ENCODE data around the gene HEXD.

The HEXD gene

GRCh38 chr17:82461827-82462524, 43.8 kb downstream of the HEXD start:
- DNase-seq = peak; percentile 27

DNA sequence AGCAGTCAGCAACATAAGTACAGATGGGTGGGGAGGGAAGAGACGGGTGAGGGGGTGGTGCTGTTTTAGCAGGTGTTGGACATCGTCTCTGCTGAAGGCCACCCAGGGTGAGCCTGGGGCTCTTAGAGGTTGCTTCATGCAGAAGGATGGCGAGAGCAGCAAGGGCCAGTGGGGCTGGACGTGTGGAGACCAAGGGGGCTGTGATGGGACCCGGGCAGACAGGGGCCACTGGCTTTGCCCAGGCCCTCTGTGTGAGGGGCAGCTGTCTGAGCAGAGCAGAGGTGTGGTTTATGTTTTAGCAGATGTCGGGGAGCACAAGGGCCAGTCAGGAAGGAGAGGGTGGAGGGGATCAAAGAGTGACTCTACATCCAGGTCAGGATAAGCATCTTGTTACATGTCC, 45.2 kb downstream of the HEXD start:
- DNase-seq = no peak

DNA sequence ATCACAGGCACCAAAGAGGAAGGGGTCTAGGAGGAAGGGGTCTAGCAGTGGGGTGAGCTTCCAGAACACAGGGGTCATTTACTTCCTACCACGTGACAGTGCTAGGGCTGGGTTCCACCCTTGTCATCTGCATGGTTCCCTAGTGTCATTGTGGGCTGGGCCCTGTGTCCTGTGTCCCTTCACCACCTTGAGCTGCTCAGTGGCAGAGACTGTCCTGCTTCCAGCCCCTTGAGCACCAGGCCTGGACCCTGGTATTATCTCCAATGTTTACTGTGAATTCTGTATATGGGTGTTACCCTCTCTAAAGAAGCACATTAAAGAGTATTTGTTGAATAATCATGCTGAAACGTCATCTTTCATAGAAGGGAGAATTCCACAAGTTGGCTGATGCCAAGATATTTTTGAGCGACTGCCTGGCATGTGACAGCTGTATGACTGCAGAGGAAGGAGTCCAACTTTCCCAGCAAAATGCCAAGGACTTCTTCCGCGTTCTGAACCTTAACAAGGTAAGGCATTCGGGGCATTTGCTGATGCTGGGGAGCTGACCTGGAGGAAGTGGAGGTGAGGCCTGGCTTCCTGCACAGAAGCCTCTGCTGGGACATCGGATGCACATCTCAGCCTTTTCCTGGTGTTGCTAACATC, 45.9 kb downstream of the HEXD start:
- DNase-seq = no peak

GRCh38 chr17:82464567-82464929, 46.4 kb downstream of the HEXD start:
- DNase-seq = no peak

- no peak for DNase-seq
Measured at GRCh38 chr17:82465023-82465603, 47.0 kb downstream of the HEXD start.

DNA sequence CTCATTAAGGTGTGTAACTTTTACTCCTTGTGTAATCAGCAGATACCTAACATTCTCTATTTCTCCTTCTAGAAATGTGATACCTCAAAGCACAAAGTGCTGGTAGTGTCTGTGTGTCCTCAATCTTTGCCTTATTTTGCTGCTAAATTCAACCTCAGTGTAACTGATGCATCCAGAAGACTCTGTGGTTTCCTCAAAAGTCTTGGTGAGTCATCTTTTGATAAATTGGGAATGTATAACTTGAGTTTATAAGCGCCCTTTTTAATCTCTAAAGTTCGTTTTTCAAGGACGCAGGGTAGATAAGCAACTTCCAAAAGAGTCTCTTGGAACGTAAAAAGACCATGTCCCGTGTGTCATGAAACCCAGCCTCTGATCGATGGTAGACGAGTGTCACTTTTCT, 50.5 kb downstream of the HEXD start:
- DNase-seq = no peak

GRCh38 chr17:82470065-82470464, 51.9 kb downstream of the HEXD start:
- no peak for DNase-seq

DNA sequence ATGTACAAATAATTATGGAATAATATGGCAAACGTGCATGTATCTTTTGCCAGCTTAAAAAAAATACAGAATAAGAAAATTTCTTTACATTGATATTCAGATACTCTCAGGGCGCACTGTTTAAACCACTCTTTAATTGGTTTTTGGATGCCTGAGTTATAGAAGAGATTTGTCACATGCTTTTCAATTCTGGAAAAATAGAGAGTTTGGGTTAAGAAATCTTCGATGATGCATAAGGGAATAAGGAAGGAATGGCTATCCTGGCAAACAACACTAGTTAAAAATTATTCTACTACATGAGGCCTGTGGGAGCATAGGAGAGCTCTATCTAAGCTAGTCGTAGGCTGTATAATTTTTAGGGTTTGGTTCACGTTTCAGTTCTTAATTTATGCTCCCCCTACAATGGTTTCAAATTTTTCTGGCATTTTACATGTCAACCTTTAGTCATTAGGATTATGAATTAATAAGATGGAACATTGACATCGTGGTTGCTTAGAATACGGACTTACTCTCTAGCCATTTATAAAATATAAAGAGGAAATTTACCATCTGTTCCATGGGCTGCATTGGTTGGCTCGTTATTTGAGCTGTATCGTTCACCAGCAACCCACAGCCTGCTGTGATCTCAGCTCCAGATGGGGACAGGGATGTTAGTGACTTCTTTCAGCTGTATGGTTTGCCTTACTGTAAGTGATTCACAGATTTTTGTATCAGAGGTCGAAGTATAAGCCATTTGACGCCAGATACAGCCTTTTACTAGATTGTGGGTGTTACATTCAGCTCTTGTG, 56.3 kb downstream of the HEXD start:
- DNase-seq = no peak

GRCh38 chr17:82475458-82475857, 57.3 kb downstream of the HEXD start:
- no peak for DNase-seq

- DNase-seq = no peak
Measured at GRCh38 chr17:82477934-82478333, 59.8 kb downstream of the HEXD start.

- no peak for DNase-seq
Measured at GRCh38 chr17:82479602-82480001, 61.5 kb downstream of the HEXD start.

GRCh38 chr17:82480318-82480717, 62.2 kb downstream of the HEXD start:
- no peak for DNase-seq

GRCh38 chr17:82483204-82483660, 65.1 kb downstream of the HEXD start:
- no peak for DNase-seq

DNA sequence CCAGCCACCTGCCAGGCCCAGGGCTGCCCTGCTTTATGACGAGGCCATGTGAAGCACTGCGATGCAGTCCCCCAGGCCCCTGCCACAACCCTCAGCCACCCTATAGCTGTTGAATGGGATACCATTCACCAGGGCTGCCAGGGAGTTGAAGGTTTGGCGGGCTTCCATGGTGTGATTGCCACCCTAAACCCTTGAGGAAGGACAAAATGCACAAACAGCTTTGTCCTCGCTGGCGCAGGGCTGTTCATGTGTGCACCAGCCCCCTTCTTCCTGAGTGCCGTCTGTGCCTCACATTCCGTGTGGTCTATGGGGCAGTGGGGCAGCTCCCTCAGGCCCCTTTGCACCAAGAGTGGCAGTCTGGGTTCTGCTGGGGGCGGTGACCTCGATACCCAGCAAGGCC, 65.7 kb downstream of the HEXD start:
- no peak for DNase-seq

- no peak for DNase-seq
Measured at GRCh38 chr17:82486231-82487094, 68.3 kb downstream of the HEXD start.

DNA sequence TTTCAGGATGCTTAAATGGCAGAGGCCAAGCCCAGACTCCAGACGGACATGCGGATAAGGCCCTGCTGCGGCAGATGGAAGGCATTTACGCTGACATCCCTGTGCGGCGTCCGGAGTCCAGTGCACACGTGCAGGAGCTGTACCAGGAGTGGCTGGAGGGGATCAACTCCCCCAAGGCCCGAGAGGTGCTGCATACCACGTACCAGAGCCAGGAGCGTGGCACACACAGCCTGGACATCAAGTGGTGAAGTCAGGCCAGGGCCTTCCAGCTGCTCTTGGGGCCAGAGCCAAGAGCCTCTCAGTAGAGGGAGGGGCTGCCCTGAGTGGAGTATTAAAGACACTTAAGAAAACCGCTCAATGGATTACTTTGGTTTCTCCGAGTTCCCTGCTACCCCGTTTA, 69.8 kb downstream of the HEXD start:
- DNase-seq = no peak

DNA sequence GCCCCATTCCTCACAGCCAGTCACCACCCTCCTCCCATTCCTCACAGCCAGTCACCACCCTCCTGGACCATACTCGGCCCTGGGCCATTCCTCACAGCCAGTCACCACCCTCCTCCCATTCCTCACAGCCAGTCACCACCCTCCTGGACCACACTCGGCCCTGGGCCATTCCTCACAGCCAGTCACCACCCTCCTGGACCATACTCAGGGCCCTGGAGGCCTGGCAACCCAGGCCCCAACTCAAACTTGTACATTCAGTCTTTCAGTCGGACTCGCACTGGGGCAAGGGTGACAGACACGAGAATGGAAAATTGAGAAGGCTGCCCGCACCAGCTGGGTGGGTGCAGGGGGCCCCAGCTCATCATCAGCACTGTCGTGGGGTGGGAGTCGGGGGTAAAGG, 71.0 kb downstream of the HEXD start:
- DNase-seq = no peak

DNA sequence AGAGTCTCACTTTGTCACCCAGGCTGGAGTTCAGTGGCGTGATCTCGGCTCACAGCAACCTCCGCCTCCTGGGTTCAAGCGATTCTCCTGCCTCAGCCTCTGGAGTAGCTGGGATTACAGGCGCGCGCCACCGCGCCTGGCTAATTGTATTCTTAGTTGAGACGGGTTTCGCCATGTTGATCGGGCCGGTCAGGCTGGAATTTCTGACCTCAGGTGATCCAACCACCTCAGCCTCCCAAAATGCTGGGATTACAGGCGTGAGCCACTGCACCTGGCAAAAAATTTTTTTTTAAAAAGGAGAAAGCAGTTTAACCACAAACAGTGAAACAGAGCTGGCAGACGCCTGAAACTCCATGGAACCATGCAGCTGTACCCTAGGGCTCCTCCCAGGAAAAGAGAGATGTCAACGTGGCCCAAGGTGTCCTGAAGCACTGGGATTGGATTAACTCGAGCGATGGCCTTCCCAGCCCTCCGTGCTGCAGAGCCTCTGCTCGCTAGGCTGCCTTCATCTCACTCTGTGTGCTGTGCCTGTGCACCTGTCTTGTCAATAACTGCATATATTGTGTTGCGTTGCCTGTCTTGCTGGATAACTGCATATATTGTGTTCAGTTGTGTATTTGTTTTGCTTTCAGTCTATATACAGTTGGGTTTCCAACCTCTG, 71.8 kb downstream of the HEXD start:
- DNase-seq = peak; percentile 59

DNA sequence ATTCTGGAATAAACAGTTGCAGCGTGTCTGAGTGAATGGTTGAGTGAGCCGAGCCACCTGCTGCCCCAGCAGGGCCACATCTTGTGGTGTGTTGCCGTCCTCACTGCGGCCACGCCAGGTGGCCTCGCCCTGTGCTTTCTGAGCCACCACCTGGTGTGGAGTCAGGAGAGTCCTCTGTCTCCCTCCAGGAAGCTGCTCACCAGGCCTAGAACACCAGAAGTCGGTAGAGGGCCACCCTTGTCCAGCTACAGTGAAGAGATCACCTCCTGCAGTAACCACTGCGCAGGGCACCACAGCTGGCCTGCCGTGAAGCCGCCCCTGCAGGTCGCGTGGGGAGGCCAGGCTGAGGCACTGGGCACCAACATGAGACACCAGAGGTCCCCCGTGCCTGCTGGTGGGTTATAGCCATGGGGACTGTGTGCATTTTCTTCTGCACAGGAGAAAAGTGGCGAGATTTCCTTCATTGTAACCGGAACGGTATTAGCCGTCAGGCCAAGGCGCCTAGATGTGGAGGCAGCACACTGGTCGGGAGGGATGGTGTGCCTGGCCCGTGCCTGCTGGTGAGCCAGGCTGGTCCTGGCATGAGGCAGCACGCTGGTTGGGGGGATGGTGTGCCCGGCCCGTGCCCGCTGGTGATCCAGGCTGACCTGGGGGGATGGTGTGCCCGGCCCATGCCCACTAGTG, 72.5 kb downstream of the HEXD start:
- DNase-seq = peak; percentile 95

- no peak for DNase-seq
Measured at GRCh38 chr17:82491196-82491530, 73.0 kb downstream of the HEXD start.

GRCh38 chr17:82491533-82491932, 73.4 kb downstream of the HEXD start:
- DNase-seq = no peak

All from NCI-H774 (cell line).